ENCODE data around the gene LRRC28.

GRCh38 chr15:99320374-99321215 is 69.3 kb downstream of the LRRC28 start:
- no peak for TF ChIP-seq GATA3 (IDR thresholded peaks at IDR 0.05; ENCODE audit: low read depth, low read length)
- no peak for TF ChIP-seq GATA2 (IDR thresholded peaks at IDR 0.05; ENCODE audit: low read depth, low read length)

Measured in SH-SY5Y (cell line).